ENCODE results near the gene SLC16A8. TPM values are rescaled to one million over a fixed set of nuclear protein-coding genes. Genes with fewer than 3 reads are reported as not detected.

SLC16A8 gene
- total RNA-seq, 4 donors from 2014 or later: not detected

DNA sequence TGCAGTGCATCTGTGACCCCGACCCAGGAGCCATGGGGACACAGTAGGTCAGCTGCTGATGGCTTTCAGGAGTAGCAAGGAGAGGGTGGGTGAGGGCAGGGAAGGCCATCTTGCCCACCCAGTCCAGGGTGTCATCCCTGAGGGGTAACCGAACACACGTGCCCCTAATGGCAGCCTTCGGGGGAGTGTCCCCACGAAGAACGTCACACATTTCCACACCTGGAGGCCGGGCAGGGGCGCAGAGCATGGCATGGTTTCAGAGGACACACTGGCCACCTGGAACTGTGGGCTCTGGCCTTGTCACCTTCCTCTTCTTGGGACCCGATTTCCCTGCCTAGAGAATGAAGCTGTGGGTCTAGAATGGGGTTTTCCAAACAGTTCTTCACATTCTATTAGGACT is 45.9 kb upstream of the SLC16A8 start:
- ATAC-seq: no peak
- Histone ChIP-seq H3K27ac (no peak overlapping the region), H3K27me3 (no peaks in the 10 kb centered on the region), H3K4me1 (no peaks in the 10 kb centered on the region), H3K4me3 (no peak overlapping the region), H3K36me3 (peaks cover 0 to 89% of the 10 kb centered on the region in 2 donors), H3K9me3 (no peaks in the 10 kb centered on the region)
- 96% methylated on average over 7 of the region's 9 CpGs; no CpG with 5 or more reads in 1 of the 2 donors for WGBS, 2 donors (ENCODE audit: low coverage in 1 of 2)
- no peak for TF ChIP-seq POLR2AphosphoS5 (IDR thresholded peaks at IDR 0.05)
- TF ChIP-seq, protein P1, sequence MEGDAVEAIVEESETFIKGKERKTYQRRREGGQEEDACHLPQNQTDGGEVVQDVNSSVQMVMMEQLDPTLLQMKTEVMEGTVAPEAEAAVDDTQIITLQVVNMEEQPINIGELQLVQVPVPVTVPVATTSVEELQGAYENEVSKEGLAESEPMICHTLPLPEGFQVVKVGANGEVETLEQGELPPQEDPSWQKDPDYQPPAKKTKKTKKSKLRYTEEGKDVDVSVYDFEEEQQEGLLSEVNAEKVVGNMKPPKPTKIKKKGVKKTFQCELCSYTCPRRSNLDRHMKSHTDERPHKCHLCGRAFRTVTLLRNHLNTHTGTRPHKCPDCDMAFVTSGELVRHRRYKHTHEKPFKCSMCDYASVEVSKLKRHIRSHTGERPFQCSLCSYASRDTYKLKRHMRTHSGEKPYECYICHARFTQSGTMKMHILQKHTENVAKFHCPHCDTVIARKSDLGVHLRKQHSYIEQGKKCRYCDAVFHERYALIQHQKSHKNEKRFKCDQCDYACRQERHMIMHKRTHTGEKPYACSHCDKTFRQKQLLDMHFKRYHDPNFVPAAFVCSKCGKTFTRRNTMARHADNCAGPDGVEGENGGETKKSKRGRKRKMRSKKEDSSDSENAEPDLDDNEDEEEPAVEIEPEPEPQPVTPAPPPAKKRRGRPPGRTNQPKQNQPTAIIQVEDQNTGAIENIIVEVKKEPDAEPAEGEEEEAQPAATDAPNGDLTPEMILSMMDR (IDR thresholded peaks at IDR 0.05): no peak
- no peak for TF ChIP-seq POLR2A (IDR thresholded peaks at IDR 0.05)
- TF ChIP-seq EP300 (IDR thresholded peaks at IDR 0.05): no peak

DNA sequence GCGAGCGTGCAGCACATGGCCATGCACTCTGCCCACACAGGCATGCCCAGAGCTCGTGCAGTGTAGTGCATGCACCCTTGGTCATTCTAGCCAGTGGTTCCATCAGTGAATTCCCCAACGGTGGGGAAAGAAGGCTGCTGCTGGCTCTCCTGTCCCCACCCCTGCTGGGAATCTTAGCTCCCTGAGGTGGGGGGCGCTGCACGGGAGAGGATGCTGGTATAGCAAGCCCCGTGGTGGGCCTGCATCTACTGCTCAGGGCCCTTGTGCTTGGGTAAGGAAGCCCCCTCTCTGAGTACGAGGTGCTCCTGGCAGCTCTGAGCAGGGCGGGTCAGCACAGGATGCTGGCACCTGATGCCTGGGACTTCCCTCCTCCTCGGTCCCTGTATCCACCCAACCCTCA is 45.0 kb upstream of the SLC16A8 start:
- Histone ChIP-seq H3K9me3 (no peaks in the 10 kb centered on the region), H3K4me3 (no peak overlapping the region), H3K27me3 (no peaks in the 10 kb centered on the region), H3K36me3 (peaks cover 0 to 87% of the 10 kb centered on the region in 2 donors), H3K27ac (no peak overlapping the region), H3K4me1 (no peaks in the 10 kb centered on the region)
- WGBS, 2 donors (ENCODE audit: low coverage in 1 of 2): no CpG with 5 or more reads among the region's 10 CpGs
- ATAC-seq: no peak
- TF ChIP-seq POLR2A (IDR thresholded peaks at IDR 0.05) (no peak), EP300 (IDR thresholded peaks at IDR 0.05) (no peak), POLR2AphosphoS5 (IDR thresholded peaks at IDR 0.05) (no peak)
- TF ChIP-seq, protein P1 (IDR thresholded peaks at IDR 0.05): no peak

DNA sequence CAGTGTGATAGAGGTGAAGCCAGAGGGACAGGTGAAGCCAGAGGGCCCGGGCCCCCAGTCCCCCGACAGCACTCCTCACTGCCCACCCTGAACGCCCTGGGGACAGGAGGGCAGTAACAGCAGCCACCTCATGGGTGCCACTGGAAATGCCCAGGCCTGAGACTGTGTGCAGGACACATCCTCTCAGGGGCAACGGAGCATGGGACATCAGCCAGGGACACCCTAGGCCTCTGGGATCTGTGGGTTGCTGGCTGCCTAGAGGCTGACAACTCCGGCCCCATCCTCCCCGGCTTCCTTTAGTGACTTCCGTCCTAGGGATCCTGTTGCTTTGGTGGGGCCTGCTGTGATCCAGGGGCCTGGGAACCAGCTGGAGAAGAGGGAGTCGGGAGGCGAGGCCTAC is 43.9 kb upstream of the SLC16A8 start:
- Histone ChIP-seq H3K27me3 (no peaks in the 10 kb centered on the region), H3K27ac (no peak overlapping the region), H3K9me3 (no peaks in the 10 kb centered on the region), H3K36me3 (peaks cover 0 to 75% of the 10 kb centered on the region in 2 donors), H3K4me1 (no peaks in the 10 kb centered on the region), H3K4me3 (no peak overlapping the region)
- WGBS, 2 donors (ENCODE audit: low coverage in 1 of 2): 89% methylated on average over 3 of the region's 9 CpGs; no CpG with 5 or more reads in 1 of the 2 donors
- TF ChIP-seq, protein P1 (IDR thresholded peaks at IDR 0.05): no peak
- TF ChIP-seq EP300 (IDR thresholded peaks at IDR 0.05) (no peak), POLR2A (IDR thresholded peaks at IDR 0.05) (no peak), POLR2AphosphoS5 (IDR thresholded peaks at IDR 0.05) (no peak)
- ATAC-seq: no peak

DNA sequence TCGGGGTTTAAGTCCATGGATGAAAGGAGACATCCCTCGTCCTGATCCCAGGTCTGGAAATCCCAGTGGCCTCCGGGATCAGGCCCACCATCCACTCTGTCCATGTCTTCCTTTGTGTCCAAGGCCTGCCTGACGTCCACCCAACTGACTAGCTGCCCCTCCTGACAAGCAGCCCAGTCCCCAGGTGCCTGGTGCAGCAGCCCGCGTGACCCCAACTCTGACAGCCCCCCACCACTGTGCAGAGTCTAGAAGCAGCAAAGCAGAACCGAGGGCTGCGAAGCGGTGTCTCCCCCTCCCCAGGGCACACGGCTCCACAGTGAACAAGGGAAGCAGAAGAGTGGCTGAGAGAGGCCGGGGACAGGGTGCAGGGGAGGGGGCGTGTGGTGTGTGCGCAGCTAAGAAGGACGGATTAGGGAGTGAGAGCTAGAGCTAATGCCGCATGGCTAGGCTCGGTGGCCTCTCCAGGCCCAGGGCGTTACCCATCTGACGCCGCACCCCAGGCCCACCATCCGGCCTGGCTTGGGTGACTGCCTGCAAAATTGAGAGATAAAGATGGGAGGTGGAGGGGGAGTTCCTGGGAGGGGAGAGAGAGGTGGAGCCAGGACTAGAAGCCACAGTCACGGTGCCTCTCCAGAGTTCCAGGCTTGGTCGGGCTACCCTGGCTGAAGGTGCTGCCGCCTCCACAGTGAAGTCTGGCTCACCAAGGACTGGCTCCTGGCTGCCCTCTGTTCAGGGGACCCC is 43.1 kb upstream of the SLC16A8 start:
- H3K4me1 ChIP-seq: no peaks in the 10 kb centered on the region
- ATAC-seq: no peak
- peaks cover 0 to 67% of the 10 kb centered on the region in 2 donors for H3K36me3 ChIP-seq
- H3K27me3 ChIP-seq: no peaks in the 10 kb centered on the region
- H3K27ac ChIP-seq: no peak overlapping the region
- 91 to 98% methylated on average over 6 to 8 of the region's 23 CpGs for WGBS, 2 donors (ENCODE audit: low coverage in 1 of 2)
- H3K9me3 ChIP-seq: no peaks in the 10 kb centered on the region
- no peak overlapping the region for H3K4me3 ChIP-seq
- TF ChIP-seq EP300 (IDR thresholded peaks at IDR 0.05) (no peak), POLR2AphosphoS5 (IDR thresholded peaks at IDR 0.05) (no peak), POLR2A (IDR thresholded peaks at IDR 0.05) (no peak)
- TF ChIP-seq, protein P1 (IDR thresholded peaks at IDR 0.05): no peak

DNA sequence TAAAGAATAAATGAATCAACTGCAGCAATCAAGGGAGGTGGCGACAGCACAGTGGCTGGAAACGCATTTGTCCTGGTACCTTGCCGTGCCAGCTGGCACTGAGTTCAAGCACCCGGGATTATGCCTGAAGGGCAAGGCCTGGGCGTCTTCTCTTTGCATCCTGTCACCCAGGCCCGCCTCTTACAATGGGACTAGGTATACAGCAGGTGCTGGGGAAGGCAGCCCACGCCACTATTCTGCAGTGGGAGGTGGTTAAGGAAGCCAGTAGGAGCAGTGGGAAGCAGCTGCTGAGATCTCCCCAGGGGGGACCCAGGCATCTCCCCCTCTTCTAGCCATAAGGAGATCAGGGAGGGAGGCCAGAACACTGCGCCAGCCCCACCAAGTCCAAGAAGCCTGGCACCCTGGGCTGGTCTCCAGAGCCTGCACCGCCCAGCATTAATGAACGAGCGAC is 41.8 kb upstream of the SLC16A8 start:
- H3K36me3 ChIP-seq: peaks cover 0 to 62% of the 10 kb centered on the region in 2 donors
- H3K9me3 ChIP-seq: no peaks in the 10 kb centered on the region
- WGBS, 2 donors (ENCODE audit: low coverage in 1 of 2): 53 to 93% methylated on average over 3 to 5 of the region's 11 CpGs
- TF ChIP-seq EP300 (IDR thresholded peaks at IDR 0.05) (no peak), POLR2AphosphoS5 (IDR thresholded peaks at IDR 0.05) (no peak), POLR2A (IDR thresholded peaks at IDR 0.05) (no peak)
- TF ChIP-seq, protein P1 (IDR thresholded peaks at IDR 0.05): no peak
- no peaks in the 10 kb centered on the region for H3K27me3 ChIP-seq
- ATAC-seq: no peak
- no peak overlapping the region for H3K4me3 ChIP-seq
- H3K4me1 ChIP-seq: no peaks in the 10 kb centered on the region
- no peak overlapping the region for H3K27ac ChIP-seq

All from gastroesophageal sphincter (tissue), 4 donors.